ENCODE results near the gene SERHL2.
"Not testable (repeated sequence)": the region's sequence is repeated elsewhere in the genome, so short reads cannot be mapped to it uniquely, and the experiment has no call there.

The SERHL2 gene

DNA sequence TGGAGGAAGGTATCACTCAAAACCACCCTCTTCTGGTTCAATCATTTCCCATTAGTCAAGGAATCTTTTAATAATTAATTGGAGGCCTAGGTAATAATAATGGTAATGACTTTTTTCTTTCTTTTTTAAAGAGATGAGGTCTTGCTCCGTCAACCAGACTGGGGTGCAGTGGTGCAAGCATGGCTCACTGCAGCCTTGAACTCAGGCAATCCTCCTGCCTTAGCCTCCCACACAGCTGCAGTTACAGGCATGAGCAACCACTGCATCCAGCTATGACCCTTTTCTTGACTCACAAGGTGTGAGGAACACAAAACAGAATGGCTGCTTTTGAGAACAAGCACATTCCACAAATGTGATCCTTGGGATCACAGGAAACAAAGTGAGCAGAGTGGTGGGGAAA lies 57.3 kb downstream of the SERHL2 start:
- H3K4me3 ChIP-seq (ENCODE audit: low read depth in 1 of 2, low read length in 2 of 2), result no peak overlapping the region
- peaks cover 5% of the 10 kb centered on the region for H3K36me3 ChIP-seq (ENCODE audit: insufficient read depth, low read length)
- peaks cover 60% of the 10 kb centered on the region for H3K4me1 ChIP-seq (ENCODE audit: insufficient read depth, low read length)
- H3K9ac ChIP-seq (ENCODE audit: low read length), result no peak overlapping the region
- no peaks in the 10 kb centered on the region for H3K9me3 ChIP-seq (ENCODE audit: low read length)
- peak overlapping the region; percentile 46 for H3K27ac ChIP-seq (ENCODE audit: low read depth, low read length)
- H3K27me3 ChIP-seq (ENCODE audit: control insufficient read depth in 1 of 2, insufficient read depth in 2 of 2, low read length in 2 of 2), result no peaks in the 10 kb centered on the region

DNA sequence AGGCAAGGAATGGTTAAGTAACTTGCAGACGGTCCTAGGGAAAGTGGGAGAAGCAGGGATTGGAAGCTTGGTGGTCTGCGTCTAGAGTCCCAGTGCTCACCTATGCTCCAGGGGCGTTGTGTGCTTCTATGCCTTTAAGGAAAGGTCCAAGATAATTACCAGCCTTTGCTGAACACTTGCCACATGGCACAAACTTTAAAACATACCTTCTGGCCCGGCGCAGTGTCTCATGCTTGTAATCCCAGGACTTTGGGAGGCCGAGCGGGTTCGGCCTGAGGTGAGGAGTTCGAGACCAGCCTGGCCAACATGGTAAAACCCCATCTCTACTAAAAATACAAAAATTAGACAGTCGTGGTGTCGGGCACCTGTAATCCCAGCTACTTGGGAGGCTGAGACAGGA lies 58.6 kb downstream of the SERHL2 start:
- peaks cover 5% of the 10 kb centered on the region for H3K36me3 ChIP-seq (ENCODE audit: insufficient read depth, low read length)
- peak overlapping the region in 1 of 2 donors; percentile 32 for H3K4me3 ChIP-seq (ENCODE audit: low read depth in 1 of 2, low read length in 2 of 2)
- H3K27me3 ChIP-seq (ENCODE audit: control insufficient read depth in 1 of 2, insufficient read depth in 2 of 2, low read length in 2 of 2), result no peaks in the 10 kb centered on the region
- H3K9me3 ChIP-seq (ENCODE audit: low read length), result no peaks in the 10 kb centered on the region
- peak overlapping the region; percentile 46 for H3K27ac ChIP-seq (ENCODE audit: low read depth, low read length)
- peak overlapping the region; percentile 91 for H3K9ac ChIP-seq (ENCODE audit: low read length)
- peaks cover 60% of the 10 kb centered on the region for H3K4me1 ChIP-seq (ENCODE audit: insufficient read depth, low read length)

DNA sequence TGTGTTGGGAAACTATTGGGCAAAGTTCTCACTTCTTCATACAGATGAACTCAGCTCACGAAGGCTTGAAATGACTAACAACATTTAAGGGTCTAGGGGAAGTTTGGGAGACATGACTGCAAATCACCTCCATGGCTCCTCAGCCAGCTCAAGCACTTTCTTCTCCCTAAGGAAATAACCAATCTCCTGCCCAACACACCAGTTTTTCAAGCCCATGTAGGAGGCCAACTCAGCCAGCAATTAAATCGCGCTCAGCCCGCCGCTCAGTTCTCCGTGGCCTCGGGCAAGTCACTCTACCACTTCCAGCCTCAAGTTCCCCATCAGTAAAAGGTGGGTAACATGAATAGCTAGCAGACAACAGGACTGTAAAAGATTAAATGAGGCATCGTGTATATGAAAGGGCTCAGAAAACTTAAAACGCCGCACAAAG lies 60.1 kb downstream of the SERHL2 start:
- peaks cover 52% of the 10 kb centered on the region for H3K4me1 ChIP-seq (ENCODE audit: insufficient read depth, low read length)
- H3K27me3 ChIP-seq (ENCODE audit: control insufficient read depth in 1 of 2, insufficient read depth in 2 of 2, low read length in 2 of 2), result no peaks in the 10 kb centered on the region
- H3K9ac ChIP-seq (ENCODE audit: low read length), result peak overlapping the region; percentile 91
- H3K36me3 ChIP-seq (ENCODE audit: insufficient read depth, low read length), result peaks cover 5% of the 10 kb centered on the region
- H3K27ac ChIP-seq (ENCODE audit: low read depth, low read length), result peak overlapping the region; percentile 99
- H3K4me3 ChIP-seq (ENCODE audit: low read depth in 1 of 2, low read length in 2 of 2), result peak overlapping the region; percentile 73 to 76
- no peaks in the 10 kb centered on the region for H3K9me3 ChIP-seq (ENCODE audit: low read length)

DNA sequence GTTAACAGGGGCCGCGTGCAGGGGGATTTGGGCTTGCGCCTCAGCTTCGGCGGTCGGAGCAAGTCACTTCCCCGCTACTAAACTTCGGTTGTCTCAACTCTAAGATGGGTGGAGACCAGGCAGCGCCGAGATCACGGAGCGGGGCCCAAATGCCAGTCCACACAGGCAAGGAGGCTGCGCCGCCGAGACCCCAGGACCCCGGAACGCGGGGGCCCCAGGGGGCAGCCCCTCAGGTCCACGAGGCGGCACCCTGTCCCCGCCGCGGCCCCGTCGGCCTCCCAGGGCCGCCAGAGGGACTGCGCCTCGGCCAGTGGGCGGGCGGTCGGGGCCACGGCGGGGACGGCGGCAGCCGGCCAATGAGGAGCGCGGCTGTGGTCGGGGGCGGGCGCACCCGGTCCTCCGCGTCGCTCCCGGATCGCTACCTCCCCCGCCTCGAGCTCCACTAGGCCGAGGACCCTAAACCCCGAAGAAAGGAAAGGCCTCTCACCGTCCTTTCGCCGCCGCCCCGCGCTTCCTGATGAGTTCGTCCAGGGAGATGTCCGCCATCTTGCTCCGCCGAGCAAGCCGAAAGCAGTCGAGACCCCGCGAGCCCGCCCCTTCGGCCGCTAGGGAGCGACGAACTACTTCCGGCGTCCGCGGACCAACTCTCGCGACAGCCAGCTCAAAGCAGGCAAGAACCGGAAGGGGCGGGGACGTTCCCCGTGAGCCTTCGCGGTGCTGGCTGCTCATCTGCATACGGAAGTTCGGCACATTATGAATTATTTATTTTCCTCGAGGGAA lies 60.7 kb downstream of the SERHL2 start, which contains the start of gene POLDIP3:
POLDIP3 (minus strand) TSS at position 572 of the 780 bp plus-strand sequence; CDS start at position 546, 26 bp downstream.
- H3K36me3 ChIP-seq (ENCODE audit: insufficient read depth, low read length), result peaks cover 11% of the 10 kb centered on the region
- no peaks in the 10 kb centered on the region for H3K9me3 ChIP-seq (ENCODE audit: low read length)
- peak within 1 kb of the TSS; percentile 99 for H3K27ac ChIP-seq (ENCODE audit: low read depth, low read length)
- H3K27me3 ChIP-seq (ENCODE audit: control insufficient read depth in 1 of 2, insufficient read depth in 2 of 2, low read length in 2 of 2), result no peaks in the 10 kb centered on the region
- H3K4me3 ChIP-seq (ENCODE audit: low read depth in 1 of 2, low read length in 2 of 2), result peak within 1 kb of the TSS; percentile 73 to 76
- peaks cover 45% of the 10 kb centered on the region for H3K4me1 ChIP-seq (ENCODE audit: insufficient read depth, low read length)
- peak within 1 kb of the TSS; percentile 91 for H3K9ac ChIP-seq (ENCODE audit: low read length)

DNA sequence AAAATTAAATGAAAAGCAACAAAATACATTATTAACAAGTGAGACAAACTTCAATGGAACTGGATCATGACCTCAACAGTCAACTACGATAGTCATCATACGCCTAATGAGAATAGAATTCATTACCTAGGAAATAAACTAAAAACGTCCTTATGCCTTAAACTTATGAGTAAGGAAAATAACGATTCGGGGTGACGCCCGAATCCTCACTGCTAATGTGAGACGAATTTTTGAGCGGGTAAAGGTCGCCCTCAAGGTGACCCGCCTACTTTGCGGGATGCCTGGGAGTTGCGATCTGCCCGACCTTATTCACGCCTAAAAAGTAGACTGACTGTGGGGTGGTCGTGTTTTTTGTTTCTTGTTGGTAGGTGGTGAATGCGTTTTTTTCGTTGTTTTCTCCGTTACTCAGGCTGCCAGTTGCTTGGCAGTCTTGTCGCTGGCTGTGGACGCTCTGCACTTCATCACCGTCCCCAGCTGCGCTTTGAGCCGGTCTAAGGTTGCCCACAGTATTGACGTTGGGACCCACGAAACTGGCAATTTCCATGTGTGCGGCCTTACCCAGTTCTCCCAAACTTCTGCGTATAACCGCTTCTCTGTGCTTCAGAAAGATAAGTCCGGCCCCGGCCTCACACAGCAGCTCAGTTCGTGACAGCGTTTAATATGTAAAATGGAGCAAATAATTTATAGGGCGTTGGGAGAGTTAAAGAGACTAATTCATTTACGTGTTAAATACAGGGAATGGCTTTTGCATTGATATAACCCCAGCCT lies 61.5 kb downstream of the SERHL2 start:
- Histone ChIP-seq H3K9ac (ENCODE audit: low read length) (peak overlapping the region; percentile 49), H3K4me1 (ENCODE audit: insufficient read depth, low read length) (peaks cover 40% of the 10 kb centered on the region), H3K36me3 (ENCODE audit: insufficient read depth, low read length) (peaks cover 19% of the 10 kb centered on the region), H3K9me3 (ENCODE audit: low read length) (no peaks in the 10 kb centered on the region), H3K27me3 (ENCODE audit: control insufficient read depth in 1 of 2, insufficient read depth in 2 of 2, low read length in 2 of 2) (no peaks in the 10 kb centered on the region), H3K4me3 (ENCODE audit: low read depth in 1 of 2, low read length in 2 of 2) (peak overlapping the region in 1 of 2 donors; percentile 76), H3K27ac (ENCODE audit: low read depth, low read length) (peak overlapping the region; percentile 99)

DNA sequence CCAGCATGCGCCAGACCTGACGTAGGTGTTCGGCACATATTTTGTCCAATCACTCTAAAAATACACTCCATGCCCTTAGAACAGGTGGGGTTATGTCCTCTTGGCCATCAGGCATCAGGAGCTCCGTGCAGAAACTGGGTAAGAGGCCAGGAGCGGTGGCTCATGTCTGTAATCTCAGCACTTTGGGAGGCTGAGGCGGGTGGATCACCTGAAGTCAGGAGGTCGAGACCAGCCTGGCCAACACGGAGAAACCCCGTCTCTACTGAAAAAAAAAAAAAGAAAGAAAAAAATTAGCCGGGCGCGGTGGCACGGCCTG lies 62.1 kb downstream of the SERHL2 start:
- Histone ChIP-seq H3K36me3 (ENCODE audit: insufficient read depth, low read length) (peaks cover 19% of the 10 kb centered on the region), H3K27ac (ENCODE audit: low read depth, low read length) (peak overlapping the region; percentile 99), H3K4me3 (ENCODE audit: low read depth in 1 of 2, low read length in 2 of 2) (peak overlapping the region in 1 of 2 donors; percentile 76), H3K4me1 (ENCODE audit: insufficient read depth, low read length) (peaks cover 40% of the 10 kb centered on the region), H3K9ac (ENCODE audit: low read length) (peak overlapping the region; percentile 49)
- not testable (repeated sequence) for H3K27me3 ChIP-seq (ENCODE audit: control insufficient read depth in 1 of 2, insufficient read depth in 2 of 2, low read length in 2 of 2); H3K9me3 ChIP-seq (ENCODE audit: low read length)

DNA sequence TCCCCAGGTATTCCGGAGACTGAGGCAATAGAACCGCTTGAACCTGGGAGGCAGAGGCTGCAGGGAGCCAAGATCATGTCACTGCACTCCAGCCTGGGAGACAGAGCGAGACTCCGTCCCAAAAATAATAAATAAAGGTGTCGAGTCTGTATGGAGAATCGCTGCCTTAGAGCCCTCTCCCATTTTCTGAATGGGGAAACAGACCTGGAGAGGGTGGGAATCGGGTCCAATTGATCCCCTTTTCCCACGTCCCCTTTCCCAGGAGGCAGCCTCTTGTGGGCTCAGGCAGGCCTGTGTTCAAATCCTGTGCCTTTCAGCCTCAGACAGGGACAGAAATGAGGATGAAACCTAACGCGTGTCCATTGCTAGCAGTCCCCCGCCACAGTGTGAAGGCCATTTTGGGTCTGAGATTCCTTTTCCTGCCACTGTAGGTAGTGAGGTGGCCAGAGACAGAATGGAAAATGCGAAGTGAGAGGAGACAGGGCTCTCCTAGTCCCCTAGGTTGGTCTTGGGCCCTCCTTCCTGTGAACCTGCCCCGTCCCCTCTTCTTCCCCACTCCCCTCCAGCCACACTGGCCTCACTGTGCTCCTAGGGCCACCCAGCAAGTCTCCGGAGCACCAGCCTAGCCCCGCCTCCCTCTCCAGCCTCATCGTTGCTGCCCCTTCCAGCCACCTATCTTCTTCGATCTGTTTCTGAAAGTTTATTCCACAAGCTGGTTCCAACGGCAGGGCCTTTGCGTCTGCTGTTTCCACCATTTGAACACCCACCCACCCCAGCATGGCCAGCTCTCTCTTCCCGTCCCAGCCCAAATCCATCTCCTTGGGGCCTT lies 63.6 kb downstream of the SERHL2 start:
- H3K9me3 ChIP-seq (ENCODE audit: low read length), result no peaks in the 10 kb centered on the region
- peaks cover 20% of the 10 kb centered on the region for H3K36me3 ChIP-seq (ENCODE audit: insufficient read depth, low read length)
- H3K27ac ChIP-seq (ENCODE audit: low read depth, low read length), result no peak overlapping the region
- H3K4me3 ChIP-seq (ENCODE audit: low read depth in 1 of 2, low read length in 2 of 2), result no peak overlapping the region
- H3K9ac ChIP-seq (ENCODE audit: low read length), result no peak overlapping the region
- no peaks in the 10 kb centered on the region for H3K27me3 ChIP-seq (ENCODE audit: control insufficient read depth in 1 of 2, insufficient read depth in 2 of 2, low read length in 2 of 2)
- H3K4me1 ChIP-seq (ENCODE audit: insufficient read depth, low read length), result peaks cover 35% of the 10 kb centered on the region

DNA sequence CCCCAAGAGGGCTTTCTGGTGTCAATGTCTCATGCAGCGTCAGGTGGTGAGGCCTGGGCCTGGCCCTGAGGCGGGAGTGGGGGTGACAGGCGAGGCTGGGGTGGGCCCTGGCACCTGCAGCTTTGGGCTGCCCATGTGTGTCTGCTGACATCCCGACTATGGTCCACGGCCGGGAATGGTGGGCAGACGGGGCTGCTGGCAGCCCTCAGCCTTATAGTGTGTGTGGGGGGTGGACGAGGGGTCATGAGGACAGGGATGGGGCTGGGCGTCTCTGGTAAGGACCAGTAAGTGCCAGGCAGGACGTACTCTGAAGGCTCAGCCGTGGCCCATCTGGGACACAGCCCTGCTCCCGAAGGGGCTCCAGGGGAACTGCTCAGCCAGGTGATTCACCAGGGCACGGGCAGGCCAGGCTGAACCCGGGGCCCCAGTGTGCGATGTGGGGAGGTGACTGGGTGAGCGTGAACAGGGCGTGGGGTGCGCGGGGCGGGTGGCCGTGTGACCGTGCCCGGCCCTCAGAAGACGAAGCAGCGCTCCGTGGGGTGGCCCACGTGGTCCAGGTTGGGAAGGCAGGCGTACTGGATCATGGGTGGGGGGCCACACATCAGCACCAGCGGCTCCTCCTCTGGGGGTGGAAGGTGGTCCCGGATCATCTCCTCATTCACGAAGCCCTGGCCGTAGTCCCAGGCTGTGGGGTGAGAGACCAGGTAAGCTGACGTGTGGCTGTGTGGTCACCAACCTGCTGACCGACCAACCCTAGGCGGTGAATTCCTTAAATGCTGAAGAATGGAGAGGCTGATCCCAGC lies 65.7 kb downstream of the SERHL2 start:
- peaks cover 33% of the 10 kb centered on the region for H3K36me3 ChIP-seq (ENCODE audit: insufficient read depth, low read length)
- H3K27ac ChIP-seq (ENCODE audit: low read depth, low read length), result no peak overlapping the region
- H3K27me3 ChIP-seq (ENCODE audit: control insufficient read depth in 1 of 2, insufficient read depth in 2 of 2, low read length in 2 of 2), result no peaks in the 10 kb centered on the region
- H3K4me3 ChIP-seq (ENCODE audit: low read depth in 1 of 2, low read length in 2 of 2), result no peak overlapping the region
- peaks cover 21% of the 10 kb centered on the region for H3K4me1 ChIP-seq (ENCODE audit: insufficient read depth, low read length)
- no peak overlapping the region for H3K9ac ChIP-seq (ENCODE audit: low read length)
- no peaks in the 10 kb centered on the region for H3K9me3 ChIP-seq (ENCODE audit: low read length)

DNA sequence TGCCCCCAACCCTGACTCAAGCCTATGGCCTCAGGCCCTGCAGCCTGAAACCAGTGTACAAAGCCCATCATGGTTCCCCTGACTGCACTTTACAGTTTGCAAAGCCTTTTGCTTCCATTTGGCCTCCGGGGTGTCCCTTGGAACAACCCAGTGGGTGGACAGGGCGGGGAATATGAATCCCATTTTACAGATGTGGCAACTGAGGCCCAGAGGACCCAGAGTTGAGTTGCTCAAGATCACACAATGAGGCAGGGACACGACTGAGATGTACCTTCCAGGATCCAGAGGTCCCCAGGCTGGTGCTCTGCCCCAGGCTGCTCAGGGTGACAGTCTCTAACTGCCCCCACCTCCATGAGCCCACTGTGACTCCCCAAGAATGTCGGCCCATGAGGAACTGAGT lies 66.3 kb downstream of the SERHL2 start:
- Histone ChIP-seq H3K9me3 (ENCODE audit: low read length) (no peaks in the 10 kb centered on the region), H3K4me3 (ENCODE audit: low read depth in 1 of 2, low read length in 2 of 2) (no peak overlapping the region), H3K4me1 (ENCODE audit: insufficient read depth, low read length) (peaks cover 21% of the 10 kb centered on the region), H3K27ac (ENCODE audit: low read depth, low read length) (no peak overlapping the region), H3K27me3 (ENCODE audit: control insufficient read depth in 1 of 2, insufficient read depth in 2 of 2, low read length in 2 of 2) (no peaks in the 10 kb centered on the region), H3K36me3 (ENCODE audit: insufficient read depth, low read length) (peaks cover 33% of the 10 kb centered on the region), H3K9ac (ENCODE audit: low read length) (no peak overlapping the region)

DNA sequence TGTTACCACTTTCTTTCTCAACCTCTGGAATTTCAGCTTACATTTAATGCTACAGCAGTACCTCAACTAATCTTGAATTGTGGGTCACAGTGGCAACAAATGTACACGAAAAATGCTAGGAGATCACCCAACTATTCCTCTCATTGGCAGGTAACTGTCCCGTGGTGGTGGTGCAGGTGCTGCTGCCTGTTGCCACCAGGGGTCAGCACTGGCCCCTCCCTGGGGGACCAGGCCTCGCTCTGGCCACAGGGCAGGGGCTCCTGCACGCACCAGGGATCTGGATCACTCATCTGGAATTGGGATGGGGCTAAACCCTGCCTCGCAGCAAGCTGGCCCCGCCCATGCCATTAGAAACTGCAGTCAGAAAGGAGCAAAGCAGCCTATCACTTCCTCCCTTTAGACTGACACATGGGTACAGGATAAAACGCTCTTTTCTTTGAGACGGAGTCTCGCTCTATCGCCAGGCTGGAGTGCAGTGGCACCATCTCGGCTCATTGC lies 67.8 kb downstream of the SERHL2 start:
- Histone ChIP-seq H3K9ac (ENCODE audit: low read length) (peak overlapping the region; percentile 15), H3K9me3 (ENCODE audit: low read length) (no peaks in the 10 kb centered on the region), H3K27me3 (ENCODE audit: control insufficient read depth in 1 of 2, insufficient read depth in 2 of 2, low read length in 2 of 2) (no peaks in the 10 kb centered on the region), H3K4me3 (ENCODE audit: low read depth in 1 of 2, low read length in 2 of 2) (no peak overlapping the region), H3K36me3 (ENCODE audit: insufficient read depth, low read length) (peaks cover 45% of the 10 kb centered on the region), H3K4me1 (ENCODE audit: insufficient read depth, low read length) (peaks cover 14% of the 10 kb centered on the region), H3K27ac (ENCODE audit: low read depth, low read length) (peak overlapping the region; percentile 52)

Measured in muscle layer of colon (tissue), 2 donors.